B cell (primary cell): ENCODE data around the gene SIGLEC6. TPM values are rescaled to one million over a fixed set of nuclear protein-coding genes. Genes with fewer than 3 reads are reported as not detected.

Source experiments
- ATAC-seq: fragments of 200-7000 bp; cut with Tn5 transposase; one replicate; pipeline ENCODE4 v1.10.0; 2021; ENCODE audit warnings: low read depth, mild to moderate bottlenecking, moderate number of reproducible peaks, moderate library complexity
- CTCF ChIA-PET: fragments of 350-600 bp; sonication (Branson Sonifier 250); formaldehyde crosslinking; loops from one replicate; lab custom pipeline; 2021; ENCODE audit warnings: antibody characterized with exemption, inconsistent platforms; lab: Charles Lee
- POLR2A ChIA-PET: fragments of 350-600 bp; sonication (Branson Sonifier 250); formaldehyde crosslinking; loops from one replicate; lab custom pipeline; 2021; ENCODE audit warnings: antibody characterized with exemption; lab: Charles Lee
- DNase-seq: peaks from one replicate; pipeline ENCODE4 v3.0.0; 2013
- H2AFZ ChIP-seq: 2 replicates; pipeline ENCODE4 v1.6.1; 2012; ENCODE audit warnings: mild to moderate bottlenecking, low read depth, low read length; ENCODE audit not compliant: insufficient read depth, poor library complexity, severe bottlenecking
- H3K27ac ChIP-seq, 2 donors: 1 replicate in 1 of 2; 2 replicates in 1 of 2; pipeline ENCODE4 v1.5.1; 2012 to 2013; ENCODE audit warnings: low read length in 2 of 2, mild to moderate bottlenecking in 2 of 2, moderate library complexity in 1 of 2
- H3K27me3 ChIP-seq, 4 experiments: fragments of 200-600 bp in 1 of 4; sonication (generic) in 1 of 4; replicated peaks in 1 of 4; 1 replicate in 2 of 4; 2 replicates in 2 of 4; pipeline versions ENCODE4 v1.6.1 to v1.7.0; 2013 to 2016; ENCODE audit warnings: low read length in 3 of 4, mild to moderate bottlenecking in 2 of 4, mixed read lengths in 1 of 4, moderate library complexity in 1 of 4; ENCODE audit not compliant: insufficient read depth in 4 of 4, control insufficient read depth in 3 of 4; ENCODE audit errors: control extremely low read depth in 1 of 4
- H3K36me3 ChIP-seq, 2 experiments: replicated peaks in 1 of 2; 1 replicate in 1 of 2; 2 replicates in 1 of 2; pipeline versions ENCODE4 v1.6.1 to v1.7.1; 2013; ENCODE audit warnings: low read length in 1 of 2; ENCODE audit not compliant: insufficient read depth in 2 of 2, control insufficient read depth in 1 of 2; ENCODE audit errors: control extremely low read depth in 1 of 2, extremely low read depth in 1 of 2
- H3K4me1 ChIP-seq, 2 donors: fragments of 200-600 bp in 1 of 2; sonication (generic) in 1 of 2; 1 replicate in 1 of 2; 2 replicates in 1 of 2; pipeline versions ENCODE4 v1.5.1 to v1.6.1; 2013 to 2017; ENCODE audit warnings: low read length in 2 of 2; ENCODE audit not compliant: control insufficient read depth in 2 of 2, insufficient read depth in 2 of 2
- H3K4me2 ChIP-seq: replicated peaks from 2 replicates; pipeline ENCODE3; 2012; ENCODE audit warnings: mild to moderate bottlenecking, low read depth, low read length; ENCODE audit not compliant: poor library complexity, severe bottlenecking
- H3K4me3 ChIP-seq, 5 experiments: fragments of 200-600 bp in 1 of 5; sonication (generic) in 1 of 5; 1 replicate in 3 of 5; 2 replicates in 2 of 5; pipeline versions ENCODE4 v1.5.1 to v1.7.0; 2011 to 2016; ENCODE audit warnings: low read length in 4 of 5, mild to moderate bottlenecking in 4 of 5, low read depth in 2 of 5, control low read depth in 1 of 5, moderate library complexity in 1 of 5; ENCODE audit not compliant: insufficient read depth in 1 of 5; ENCODE audit errors: control extremely low read depth in 1 of 5, extremely low read depth in 1 of 5
- H3K79me2 ChIP-seq: fragments of 200-600 bp; sonication (generic); one replicate; pipeline ENCODE4 v1.6.0; 2016; ENCODE audit warnings: low read length; ENCODE audit not compliant: control insufficient read depth, insufficient read depth
- H3K9ac ChIP-seq: fragments of 200-600 bp; sonication (generic); 2 replicates; pipeline ENCODE4 v1.6.1; 2017; ENCODE audit warnings: mild to moderate bottlenecking, low read length, moderate library complexity
- H3K9me3 ChIP-seq, 3 donors: one replicate each; pipeline versions ENCODE4 v1.6.1 to v1.7.1; 2013; ENCODE audit warnings: low read length in 2 of 3; ENCODE audit not compliant: control insufficient read depth in 2 of 3, insufficient read depth in 1 of 3; ENCODE audit errors: control extremely low read depth in 1 of 3
- H4K20me1 ChIP-seq: 2 replicates; pipeline ENCODE4 v1.6.0; 2012; ENCODE audit warnings: mild to moderate bottlenecking, low read length; ENCODE audit not compliant: insufficient read depth, control insufficient read depth, poor library complexity, severe bottlenecking
- H3K27ac Mint-ChIP-seq: one replicate; pipeline ENCODE4 v1.8.0; 2021; ENCODE audit warnings: mixed read lengths
- H3K27me3 Mint-ChIP-seq: one replicate; pipeline ENCODE4 v1.8.0; 2021; ENCODE audit warnings: mixed read lengths
- H3K4me1 Mint-ChIP-seq: one replicate; pipeline ENCODE4 v1.8.0; 2021; ENCODE audit warnings: mixed read lengths
- H3K4me3 Mint-ChIP-seq: one replicate; pipeline ENCODE4 v1.8.0; 2021; ENCODE audit warnings: mixed read lengths
- H3K9me3 Mint-ChIP-seq: one replicate; pipeline ENCODE4 v1.8.0; 2022; ENCODE audit warnings: mixed read lengths; ENCODE audit not compliant: insufficient read depth
- EZH2 ChIP-seq: IDR thresholded peaks from 2 replicates; pipeline ENCODE4 v1.6.1; 2012; ENCODE audit warnings: borderline replicate concordance, low read depth, mild to moderate bottlenecking, moderate library complexity, low read length; ENCODE audit not compliant: insufficient read depth, poor library complexity, severe bottlenecking
- WGBS: methylation state at CpG from one replicate; pipeline ENCODE4 v1.1.5; 2013; ENCODE audit warnings: missing lambda C conversion rate; ENCODE audit not compliant: insufficient coverage; 5-methylcytosine and 5-hydroxymethylcytosine counted together
- intact Hi-C: fragments of 100-400 bp; cut with micrococcal nuclease; formaldehyde crosslinking; loops from one replicate; pipeline ENCODE4 v1.10.0; 2022
- polyA plus RNA-seq: library from polyadenylated mRNA; depleted of rRNA; stranded (reverse); fragments of >200 nt; gene quantifications from 2 replicates; pipeline ENCODE4 v1.2.3, GENCODE V29; 2012
- total RNA-seq, 2 donors: library from RNA; stranded (reverse); fragments of 120-200 nt in 1 of 2; gene quantifications; 1 replicate in 1 of 2; 2 replicates in 1 of 2; pipeline versions ENCODE4 v1.2.3 to v1.2.4, GENCODE V29; 2013 to 2022
- TF ChIP-seq, protein P1 (sequence below): fragments of 200-600 bp; IDR thresholded peaks from one replicate; pipeline ENCODE4 v1.8.0; 2022; ENCODE audit warnings: antibody characterized with exemption, mild to moderate bottlenecking

SIGLEC6 gene
- total and polyA plus RNA-seq, 2 donors (not counting 1 experiment from before 2014, with no cell fraction given): 21.2 to 35.4 TPM

DNA sequence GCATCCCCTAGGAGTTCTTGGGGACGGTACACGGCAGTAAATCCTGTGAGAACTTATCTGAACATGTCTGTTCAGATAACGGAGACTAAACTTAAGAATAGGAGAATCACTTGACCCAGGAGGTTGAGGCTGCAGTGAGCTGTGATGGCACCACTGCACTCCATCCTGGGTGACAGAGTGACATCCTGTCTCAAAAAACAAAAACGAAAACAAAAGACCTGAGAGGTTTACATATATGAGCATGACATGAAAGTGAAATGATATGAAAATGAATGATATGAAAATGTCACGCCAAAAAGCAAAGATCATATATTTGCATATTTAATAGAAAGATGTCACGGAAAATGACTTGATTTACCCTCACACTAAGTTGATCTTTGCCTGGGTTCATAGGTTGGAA is 45.4 kb upstream of the SIGLEC6 start:
- no peak overlapping the region for H3K4me3 Mint-ChIP-seq
- H3K27ac ChIP-seq: no peak overlapping the region
- H3K4me1 ChIP-seq: peaks cover 8 to 9% of the 10 kb centered on the region in 2 donors
- H3K27me3 Mint-ChIP-seq: no peaks in the 10 kb centered on the region
- H3K9ac ChIP-seq: no peak overlapping the region
- H3K27ac Mint-ChIP-seq: no peak overlapping the region
- ATAC-seq (no peak), DNase-seq (no peak)
- H2AFZ ChIP-seq: no peak overlapping the region
- H3K9me3 ChIP-seq: no peaks in the 10 kb centered on the region
- H3K4me2 ChIP-seq: no peak overlapping the region
- H3K4me1 Mint-ChIP-seq: peaks cover 29% of the 10 kb centered on the region
- H3K4me3 ChIP-seq: no peak overlapping the region
- H3K79me2 ChIP-seq: peaks cover 9% of the 10 kb centered on the region
- POLR2A ChIA-PET: no interaction called here
- CTCF ChIA-PET: interaction anchor here (0.7 to 0.9 kb wide), 2 partner anchors 104 to 134 kb away, joined by 3 to 5 read pairs; no protein-coding TSS in a partner anchor
- TF ChIP-seq, protein P1, sequence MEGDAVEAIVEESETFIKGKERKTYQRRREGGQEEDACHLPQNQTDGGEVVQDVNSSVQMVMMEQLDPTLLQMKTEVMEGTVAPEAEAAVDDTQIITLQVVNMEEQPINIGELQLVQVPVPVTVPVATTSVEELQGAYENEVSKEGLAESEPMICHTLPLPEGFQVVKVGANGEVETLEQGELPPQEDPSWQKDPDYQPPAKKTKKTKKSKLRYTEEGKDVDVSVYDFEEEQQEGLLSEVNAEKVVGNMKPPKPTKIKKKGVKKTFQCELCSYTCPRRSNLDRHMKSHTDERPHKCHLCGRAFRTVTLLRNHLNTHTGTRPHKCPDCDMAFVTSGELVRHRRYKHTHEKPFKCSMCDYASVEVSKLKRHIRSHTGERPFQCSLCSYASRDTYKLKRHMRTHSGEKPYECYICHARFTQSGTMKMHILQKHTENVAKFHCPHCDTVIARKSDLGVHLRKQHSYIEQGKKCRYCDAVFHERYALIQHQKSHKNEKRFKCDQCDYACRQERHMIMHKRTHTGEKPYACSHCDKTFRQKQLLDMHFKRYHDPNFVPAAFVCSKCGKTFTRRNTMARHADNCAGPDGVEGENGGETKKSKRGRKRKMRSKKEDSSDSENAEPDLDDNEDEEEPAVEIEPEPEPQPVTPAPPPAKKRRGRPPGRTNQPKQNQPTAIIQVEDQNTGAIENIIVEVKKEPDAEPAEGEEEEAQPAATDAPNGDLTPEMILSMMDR: no peak
- no peaks in the 10 kb centered on the region for H3K27me3 ChIP-seq
- 92% methylated on average over 2 of the region's 6 CpGs for WGBS
- H4K20me1 ChIP-seq: no peaks in the 10 kb centered on the region
- H3K9me3 Mint-ChIP-seq: no peaks in the 10 kb centered on the region
- intact Hi-C loops: no loop called here
- peaks cover 3 to 46% of the 10 kb centered on the region in 2 experiments for H3K36me3 ChIP-seq

DNA sequence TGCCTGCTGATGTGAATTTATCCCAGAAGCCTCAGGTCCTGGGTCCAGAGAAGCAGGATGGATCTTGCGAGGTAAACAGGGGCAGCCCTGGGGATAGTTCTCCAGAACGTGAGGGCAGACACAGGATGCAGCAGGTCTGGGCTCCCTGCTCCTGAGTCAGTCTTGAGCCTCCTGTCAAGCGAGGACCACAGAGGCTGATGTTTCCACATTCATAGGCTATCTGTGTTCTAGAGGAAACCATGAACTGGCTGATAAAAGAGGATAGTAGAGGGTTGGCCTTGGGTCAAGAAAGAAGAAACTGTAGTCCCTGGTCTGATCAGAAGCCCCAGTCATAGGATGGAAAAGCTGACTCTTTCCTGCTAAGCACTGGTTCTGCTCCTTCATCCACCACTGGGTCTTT is 41.9 kb upstream of the SIGLEC6 start:
- Histone ChIP-seq H3K36me3 (peaks cover 1 to 21% of the 10 kb centered on the region in 2 experiments), H3K27ac (no peak overlapping the region), H4K20me1 (no peaks in the 10 kb centered on the region), H3K9ac (no peak overlapping the region), H3K27me3 (no peaks in the 10 kb centered on the region), H3K4me2 (no peak overlapping the region), H3K79me2 (peaks cover 14% of the 10 kb centered on the region), H3K4me1 (peaks cover 19% of the 10 kb centered on the region in 2 donors), H2AFZ (no peak overlapping the region), H3K9me3 (no peaks in the 10 kb centered on the region), H3K4me3 (no peak overlapping the region)
- ChIA-PET POLR2A (interaction anchor here (1.6 kb wide), 1 partner anchor 22 kb away, joined by 8 read pairs; no protein-coding TSS in a partner anchor), CTCF (interaction anchor here (1.1 to 1.7 kb wide), 3 partner anchors 19 to 84 kb away, joined by 4 to 8 read pairs (median 4); no protein-coding TSS in a partner anchor)
- no peak for TF ChIP-seq EZH2
- TF ChIP-seq, protein P1: no peak
- DNase-seq (no peak), ATAC-seq (no peak)
- no peak overlapping the region for H3K27ac Mint-ChIP-seq
- WGBS: 87% methylated on average over 3 of the region's 3 CpGs
- no peaks in the 10 kb centered on the region for H3K27me3 Mint-ChIP-seq
- H3K4me3 Mint-ChIP-seq: peak overlapping the region; percentile 32
- H3K4me1 Mint-ChIP-seq: peaks cover 45% of the 10 kb centered on the region
- intact Hi-C loops: loop anchor here (5.0 kb wide), 2 partner anchors 41 to 101 kb away; partner anchors contain the start of gene SIGLEC6
- no peaks in the 10 kb centered on the region for H3K9me3 Mint-ChIP-seq
